Loucy (cell line): ENCODE measurements around the gene RGS11.

Experiments used
- EZH2phosphoT487 ChIP-seq: fragments of 200-600 bp; IDR thresholded peaks from 2 replicates; pipeline ENCODE4 v1.6.1; 2018; ENCODE audit warnings: antibody characterized with exemption, mild to moderate bottlenecking, moderate library complexity, borderline replicate concordance
- TF ChIP-seq, protein P1 (sequence below): fragments of 200-600 bp; sonication (generic); conservative IDR thresholded peaks from 2 replicates; pipeline ENCODE4 v1.5.1; 2014; ENCODE audit warnings: mild to moderate bottlenecking, antibody characterized with exemption, low read length

DNA sequence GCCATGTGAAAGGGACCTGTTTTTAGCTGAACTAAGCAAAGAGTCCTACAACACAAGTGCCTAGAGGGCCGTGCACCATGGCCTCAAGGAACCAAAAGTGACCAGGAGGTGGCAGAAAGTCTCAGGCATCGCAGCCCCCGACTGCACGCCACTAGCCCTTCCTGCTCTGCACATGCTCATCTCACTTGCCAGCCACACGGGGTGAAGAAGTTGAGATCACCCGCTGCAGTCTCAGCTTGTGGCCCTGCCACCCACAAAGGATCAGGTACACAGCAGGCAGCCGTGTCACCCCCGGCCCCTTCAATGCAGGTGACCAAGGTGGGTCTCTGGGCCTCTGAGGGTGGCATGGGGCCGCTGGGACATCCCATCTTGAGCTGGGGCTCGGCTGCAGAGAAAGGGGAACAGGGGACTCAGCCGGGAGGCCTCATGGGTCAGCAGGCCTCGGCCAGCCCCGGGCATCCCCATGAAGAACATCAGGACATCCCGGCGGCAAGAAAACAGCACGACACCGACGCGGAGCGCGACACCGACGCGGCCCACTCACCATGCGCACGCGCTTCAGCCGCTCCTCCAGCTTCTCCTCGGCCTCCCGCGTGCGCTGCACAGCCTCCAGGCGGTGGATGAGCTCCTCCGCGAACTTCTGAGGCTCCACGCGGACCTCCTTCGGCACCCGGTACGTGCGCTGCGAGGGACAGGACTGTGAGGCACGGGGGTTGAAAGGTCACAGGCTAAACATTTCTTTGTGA lies 28.2 kb upstream of the RGS11 start:
- TF ChIP-seq, protein P1, sequence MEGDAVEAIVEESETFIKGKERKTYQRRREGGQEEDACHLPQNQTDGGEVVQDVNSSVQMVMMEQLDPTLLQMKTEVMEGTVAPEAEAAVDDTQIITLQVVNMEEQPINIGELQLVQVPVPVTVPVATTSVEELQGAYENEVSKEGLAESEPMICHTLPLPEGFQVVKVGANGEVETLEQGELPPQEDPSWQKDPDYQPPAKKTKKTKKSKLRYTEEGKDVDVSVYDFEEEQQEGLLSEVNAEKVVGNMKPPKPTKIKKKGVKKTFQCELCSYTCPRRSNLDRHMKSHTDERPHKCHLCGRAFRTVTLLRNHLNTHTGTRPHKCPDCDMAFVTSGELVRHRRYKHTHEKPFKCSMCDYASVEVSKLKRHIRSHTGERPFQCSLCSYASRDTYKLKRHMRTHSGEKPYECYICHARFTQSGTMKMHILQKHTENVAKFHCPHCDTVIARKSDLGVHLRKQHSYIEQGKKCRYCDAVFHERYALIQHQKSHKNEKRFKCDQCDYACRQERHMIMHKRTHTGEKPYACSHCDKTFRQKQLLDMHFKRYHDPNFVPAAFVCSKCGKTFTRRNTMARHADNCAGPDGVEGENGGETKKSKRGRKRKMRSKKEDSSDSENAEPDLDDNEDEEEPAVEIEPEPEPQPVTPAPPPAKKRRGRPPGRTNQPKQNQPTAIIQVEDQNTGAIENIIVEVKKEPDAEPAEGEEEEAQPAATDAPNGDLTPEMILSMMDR, result peak; percentile 20
- TF ChIP-seq EZH2phosphoT487, result no peak
